Neural crest cell (in vitro differentiated cells): ENCODE measurements around the gene FN3KRP. TPM values are rescaled to one million over a fixed set of nuclear protein-coding genes. Genes with fewer than 3 reads are reported as not detected.
A peak's percentile ranks its signal among the peaks of the same experiment; 100 is the strongest.

Source experiments
- DNase-seq: peaks from one replicate; pipeline ENCODE4 v3.0.0; 2021; ENCODE audit warnings: low read depth, mixed read lengths, low spot score
- H3K27ac Mint-ChIP-seq: one replicate; pipeline ENCODE4 v1.8.0; 2021; ENCODE audit warnings: mild to moderate bottlenecking, mixed read lengths; ENCODE audit not compliant: unreplicated experiment
- H3K27me3 Mint-ChIP-seq: 2 replicates; pipeline ENCODE4 v1.8.0; 2021; ENCODE audit warnings: low read depth, mild to moderate bottlenecking, mixed read lengths
- H3K36me3 Mint-ChIP-seq: 2 replicates; pipeline ENCODE4 v1.8.0; 2021; ENCODE audit warnings: low read depth, mild to moderate bottlenecking, mixed read lengths
- H3K4me1 Mint-ChIP-seq: 2 replicates; pipeline ENCODE4 v1.8.0; 2021; ENCODE audit warnings: mixed read lengths
- H3K4me3 Mint-ChIP-seq: one replicate; pipeline ENCODE4 v1.8.0; 2021; ENCODE audit warnings: mild to moderate bottlenecking, mixed read lengths
- H3K9me3 Mint-ChIP-seq: 2 replicates; pipeline ENCODE4 v1.8.0; 2021; ENCODE audit warnings: mixed read lengths
- CTCF ChIP-seq: fragments of 200-600 bp; sonication (generic); conservative IDR thresholded peaks from 2 replicates; pipeline ENCODE4 v1.5.0; 2021; ENCODE audit warnings: antibody characterized with exemption, mild to moderate bottlenecking
- total RNA-seq: library from RNA; stranded (reverse); gene quantifications from 2 replicates; pipeline ENCODE4 v1.2.1, GENCODE V29; 2021

The FN3KRP gene
- total RNA-seq, 1 donor from 2014 or later: 44.1 TPM

GRCh38 chr17:82690786-82691489, 25.6 kb upstream of the FN3KRP start:
- Mint-ChIP-seq H3K27me3 (peaks cover 13% of the 10 kb centered on the region), H3K27ac (no peak overlapping the region), H3K36me3 (peaks cover 10% of the 10 kb centered on the region), H3K4me1 (peaks cover 31% of the 10 kb centered on the region), H3K9me3 (peaks cover 8% of the 10 kb centered on the region), H3K4me3 (peak overlapping the region; percentile 47)
- no peak for DNase-seq
- no peak for TF ChIP-seq CTCF

DNA sequence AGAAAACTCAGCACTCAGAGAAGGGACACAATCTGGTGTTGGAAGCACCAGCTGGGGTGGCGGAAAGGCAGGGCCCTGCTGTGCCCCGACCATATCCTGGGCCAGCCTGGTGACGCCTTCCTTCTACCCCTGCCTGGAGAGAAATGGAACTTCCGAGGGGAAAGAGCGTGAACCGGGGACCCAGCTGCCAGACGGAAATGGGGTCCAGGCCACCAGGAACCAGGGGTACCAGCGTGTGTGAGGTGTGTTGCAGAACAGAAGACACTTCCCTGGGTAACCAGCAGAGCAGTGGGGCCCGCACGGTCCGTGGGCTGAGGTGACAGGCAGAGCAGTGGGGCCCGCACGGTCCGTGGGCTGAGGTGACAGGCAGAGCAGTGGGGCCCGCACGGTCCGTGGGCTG, 24.8 kb upstream of the FN3KRP start:
- TF ChIP-seq CTCF: no peak
- no peak for DNase-seq
- H3K27me3 Mint-ChIP-seq: peaks cover 19% of the 10 kb centered on the region

GRCh38 chr17:82692268-82692667, 24.2 kb upstream of the FN3KRP start:
- Mint-ChIP-seq H3K4me3 (no peak overlapping the region), H3K27ac (no peak overlapping the region), H3K9me3 (peaks cover 8% of the 10 kb centered on the region), H3K36me3 (peaks cover 10% of the 10 kb centered on the region), H3K27me3 (peaks cover 25% of the 10 kb centered on the region), H3K4me1 (peaks cover 20% of the 10 kb centered on the region)
- no peak for DNase-seq
- TF ChIP-seq CTCF: no peak

More for the DNA sequence above, 24.8 kb upstream of the FN3KRP start:
- Mint-ChIP-seq H3K27ac (no peak overlapping the region), H3K9me3 (peaks cover 8% of the 10 kb centered on the region), H3K4me1 (peaks cover 26% of the 10 kb centered on the region), H3K36me3 (peaks cover 10% of the 10 kb centered on the region), H3K4me3 (peak overlapping the region; percentile 47)

DNA sequence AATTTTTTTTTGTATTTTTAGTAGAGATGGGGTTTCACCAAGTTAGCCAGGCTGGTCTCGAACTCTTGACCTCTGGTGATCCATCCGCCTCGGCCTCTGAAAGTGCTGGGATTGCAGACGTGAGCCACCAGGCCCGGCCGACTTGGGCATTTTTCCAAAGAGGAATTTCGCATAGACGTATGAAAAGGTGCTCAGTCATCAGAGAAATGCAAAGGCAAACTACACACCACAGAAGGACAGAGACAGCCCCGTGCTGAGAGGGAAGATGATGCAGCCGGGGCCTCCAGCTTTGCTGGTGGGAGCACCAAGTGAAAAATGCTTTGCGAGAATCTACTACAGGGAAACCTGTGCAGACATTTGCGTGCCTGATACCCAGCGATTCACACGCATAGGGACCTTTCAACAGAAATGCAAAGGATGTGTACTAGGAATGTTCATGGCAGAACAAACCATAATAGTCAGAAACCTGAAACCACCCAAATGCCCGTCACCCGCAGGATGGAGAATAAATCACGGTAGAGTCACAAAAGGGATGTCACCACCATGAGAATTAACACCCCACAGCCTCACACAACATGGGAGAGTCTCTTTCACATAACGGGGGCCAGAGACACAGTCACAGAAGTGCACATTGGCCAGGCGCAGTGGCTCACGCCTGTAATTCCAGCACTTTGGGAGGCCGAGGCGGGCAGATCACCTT, 23.2 kb upstream of the FN3KRP start:
- TF ChIP-seq CTCF: no peak
- Mint-ChIP-seq H3K9me3 (peaks cover 8% of the 10 kb centered on the region), H3K4me1 (peaks cover 16% of the 10 kb centered on the region), H3K27me3 (peaks cover 27% of the 10 kb centered on the region), H3K4me3 (peak overlapping the region; percentile 40), H3K36me3 (peaks cover 10% of the 10 kb centered on the region), H3K27ac (no peak overlapping the region)
- DNase-seq: no peak

DNA sequence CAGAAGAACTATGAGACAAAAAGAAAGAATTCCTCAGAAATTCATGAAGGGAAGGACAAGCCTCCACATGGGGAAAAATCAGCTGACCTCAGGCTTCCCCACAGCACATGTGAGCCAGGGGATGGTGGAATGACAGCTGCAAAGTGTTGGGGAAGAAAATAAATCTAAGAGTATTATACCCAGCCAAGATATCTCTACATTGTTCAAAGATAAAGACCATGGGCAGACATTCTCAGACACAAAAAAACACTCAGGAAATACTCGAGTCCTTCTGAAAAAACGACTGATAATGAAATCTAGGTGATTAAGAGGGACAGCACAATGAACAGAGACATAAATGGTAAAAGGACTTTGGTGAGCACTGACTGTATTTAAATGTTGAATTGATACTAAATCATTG, 21.9 kb upstream of the FN3KRP start:
- no peak overlapping the region for H3K27ac Mint-ChIP-seq
- H3K4me3 Mint-ChIP-seq: peak overlapping the region; percentile 64
- peaks cover 36% of the 10 kb centered on the region for H3K27me3 Mint-ChIP-seq
- peaks cover 10% of the 10 kb centered on the region for H3K36me3 Mint-ChIP-seq
- peaks cover 8% of the 10 kb centered on the region for H3K9me3 Mint-ChIP-seq
- H3K4me1 Mint-ChIP-seq: peaks cover 21% of the 10 kb centered on the region
- DNase-seq: no peak
- TF ChIP-seq CTCF: no peak
